ENCODE data around the gene SLC30A7.

SLC30A7 gene

DNA sequence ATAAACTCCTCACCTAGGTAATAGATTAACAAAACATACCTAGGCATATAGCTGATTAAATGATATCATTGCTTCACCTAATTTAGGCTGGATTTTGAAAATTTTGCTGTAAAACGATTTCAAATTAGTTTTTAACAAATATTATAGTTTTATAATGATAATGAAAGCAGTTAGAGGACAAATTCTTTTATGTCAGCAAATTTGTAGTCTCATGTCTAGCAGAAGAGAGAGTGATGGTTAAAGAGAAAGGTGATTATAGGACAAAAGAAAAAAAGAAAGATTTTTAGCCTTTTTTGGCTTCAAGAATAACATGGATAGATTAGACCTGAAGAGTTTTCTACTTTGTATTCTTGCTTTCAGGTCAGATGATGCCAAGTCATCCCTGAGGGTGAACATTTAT is 133.3 kb downstream of the SLC30A7 start:
- no peak for DNase-seq

DNA sequence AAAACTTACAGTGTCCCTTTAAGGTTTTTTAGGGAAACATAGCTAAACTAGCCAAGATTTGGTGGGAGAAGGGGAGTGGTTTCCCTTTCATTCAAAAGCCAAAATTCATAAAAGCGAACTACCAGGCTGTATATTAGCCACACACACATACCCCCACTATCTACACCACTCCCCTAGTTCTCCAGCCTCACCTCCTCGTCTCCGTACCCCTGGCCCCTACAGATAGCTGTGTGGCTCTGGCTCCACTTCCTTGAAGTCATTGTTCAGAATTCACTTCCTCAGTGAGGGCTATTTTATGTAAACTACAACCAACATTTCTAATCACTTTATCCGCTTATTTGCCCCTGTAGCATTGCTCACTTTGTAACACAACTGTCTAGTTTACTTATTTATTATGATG is 135.0 kb downstream of the SLC30A7 start:
- DNase-seq: no peak
